ENCODE data around the gene TPM1. TPM values are rescaled to one million over a fixed set of nuclear protein-coding genes. Genes with fewer than 3 reads are reported as not detected.

The TPM1 gene
- total and polyA plus RNA-seq, 9 of the 15 experiments (the other 6 are each of a cell fraction or from before 2014, with no cell fraction given) = 8.1 to 53.9 (median 43.1) TPM

GRCh38 chr15:63048776-63049665, 6.5 kb downstream of the TPM1 start (continued):
- TF ChIP-seq GMEB1 (CRISPR knock-in tag; IDR thresholded peaks at IDR 0.05) (no peak), MAFG (tag; conservative IDR thresholded peaks at IDR 0.05) (no peak), ZNF589 (CRISPR knock-in tag; IDR thresholded peaks at IDR 0.05; ENCODE audit: low read depth) (no peak), PRDM10 (IDR thresholded peaks at IDR 0.05; ENCODE audit: partially characterized antibody) (no peak), HIVEP1 (CRISPR knock-in tag; IDR thresholded peaks at IDR 0.05) (no peak), MTA3 (IDR thresholded peaks at IDR 0.05; ENCODE audit: borderline replicate concordance) (no peak), ETS2 (tag; IDR thresholded peaks at IDR 0.05; ENCODE audit: borderline replicate concordance, poor library complexity, severe bottlenecking) (no peak), ZBTB34 (CRISPR knock-in tag; IDR thresholded peaks at IDR 0.05) (no peak), HSF4 (CRISPR knock-in tag; IDR thresholded peaks at IDR 0.05; ENCODE audit: borderline replicate concordance) (no peak), THRA (IDR thresholded peaks at IDR 0.05) (no peak), TSHZ1 (CRISPR knock-in tag; IDR thresholded peaks at IDR 0.05) (no peak), HNRNPLL (IDR thresholded peaks at IDR 0.05; ENCODE audit: low read depth, low read length, poor library complexity, severe bottlenecking) (peak; percentile 67), ZNF830 (CRISPR knock-in tag; IDR thresholded peaks at IDR 0.05) (no peak), ZNF696 (CRISPR knock-in tag; conservative IDR thresholded peaks at IDR 0.05) (no peak)
